ENCODE results near the gene IFI30.
A peak's percentile ranks its signal among the peaks of the same experiment; 100 is the strongest.
"Not testable (repeated sequence)": the region's sequence is repeated elsewhere in the genome, so short reads cannot be mapped to it uniquely, and the experiment has no call there.

Gene IFI30

DNA sequence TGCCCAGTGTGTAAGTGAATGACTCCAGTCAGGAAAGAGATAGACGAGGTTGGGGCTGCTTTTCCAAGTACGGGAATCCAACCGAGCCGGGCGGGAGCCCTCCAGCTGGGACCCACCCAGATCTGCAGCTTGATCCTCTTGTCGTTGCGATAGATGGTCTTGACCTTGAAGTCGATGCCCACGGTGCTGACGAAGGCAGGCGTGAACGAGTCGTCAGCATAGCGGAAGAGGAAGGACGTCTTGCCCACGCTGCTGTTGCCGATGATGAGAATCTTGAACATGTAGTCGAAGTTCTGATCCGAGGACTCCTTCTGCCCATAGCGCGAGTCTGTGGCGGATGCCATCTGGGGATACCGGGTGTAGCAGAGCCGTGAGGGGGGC lies 28.8 kb downstream of the IFI30 start:
- peak in 5 of 56 donors; percentile 29 to 46 (median 41) for DNase-seq

DNA sequence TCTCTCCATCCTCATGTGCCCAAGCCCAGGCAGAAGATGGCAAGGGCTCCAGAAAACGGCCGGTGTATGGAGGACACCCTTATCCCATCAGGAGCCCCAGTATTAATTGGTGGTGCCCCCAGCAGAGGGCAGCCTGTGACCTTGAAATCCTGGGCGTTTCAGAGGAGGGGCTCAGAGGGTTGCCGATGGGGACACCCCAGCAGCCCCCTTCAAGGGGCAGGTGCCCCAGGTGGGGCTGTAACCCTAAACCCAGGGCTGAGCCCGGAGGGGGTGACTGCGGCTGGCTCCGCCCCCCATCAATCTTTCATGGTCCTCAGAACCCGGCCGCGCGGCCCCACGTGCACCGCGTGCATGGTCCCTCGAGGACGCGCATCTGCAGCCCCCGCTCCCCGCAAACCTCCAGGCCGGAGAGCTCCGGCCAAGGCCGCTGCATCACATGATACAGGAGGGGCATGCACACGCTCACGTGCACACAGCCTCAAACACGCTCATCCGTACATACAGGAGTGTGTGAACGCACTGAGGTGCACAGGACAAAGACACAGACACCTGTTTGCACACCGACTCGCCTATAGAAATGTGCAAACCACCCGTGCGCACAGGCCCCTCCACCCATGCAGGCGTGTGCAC lies 29.3 kb downstream of the IFI30 start:
- DNase-seq, result peak in 41 of 56 donors; percentile 15 to 75 (median 43)

GRCh38 chr19:18203408-18203862 lies 29.8 kb downstream of the IFI30 start:
- peak in 34 of 56 donors; percentile 37 to 84 (median 68) for DNase-seq

DNA sequence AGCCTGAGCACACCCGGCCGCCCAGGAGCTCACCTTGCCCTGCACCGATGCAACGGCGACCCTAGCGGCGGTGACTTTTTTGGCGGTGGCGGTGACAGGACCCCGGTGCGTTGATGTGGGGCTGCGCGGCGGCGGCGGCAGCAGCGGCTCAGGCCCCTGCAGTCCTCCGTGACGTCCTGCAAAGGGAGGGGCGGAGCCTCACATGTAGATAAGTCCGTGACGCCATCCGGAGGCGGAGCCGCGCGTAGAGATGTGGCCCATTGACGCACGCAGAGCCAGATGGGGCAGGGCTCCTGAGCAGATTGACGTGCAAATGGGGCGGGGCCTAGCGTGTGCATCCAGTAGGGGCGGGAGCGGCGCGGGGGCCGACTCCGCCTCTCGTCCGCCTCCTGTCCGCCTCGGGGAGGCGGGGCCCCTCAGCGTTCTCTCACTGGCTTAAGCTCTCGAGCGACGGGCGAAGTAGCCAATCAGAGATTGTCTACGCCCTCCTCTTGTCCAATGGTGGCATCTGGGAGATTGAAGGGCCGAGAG lies 30.3 kb downstream of the IFI30 start, which contains the start of gene RAB3A:
TSS of gene RAB3A (minus strand) at position 180 of the 531 bp plus-strand sequence. CDS start 1,302 bp downstream, outside the sequence.
- DNase-seq, result peak; percentile 78 to 100 (median 100)

DNA sequence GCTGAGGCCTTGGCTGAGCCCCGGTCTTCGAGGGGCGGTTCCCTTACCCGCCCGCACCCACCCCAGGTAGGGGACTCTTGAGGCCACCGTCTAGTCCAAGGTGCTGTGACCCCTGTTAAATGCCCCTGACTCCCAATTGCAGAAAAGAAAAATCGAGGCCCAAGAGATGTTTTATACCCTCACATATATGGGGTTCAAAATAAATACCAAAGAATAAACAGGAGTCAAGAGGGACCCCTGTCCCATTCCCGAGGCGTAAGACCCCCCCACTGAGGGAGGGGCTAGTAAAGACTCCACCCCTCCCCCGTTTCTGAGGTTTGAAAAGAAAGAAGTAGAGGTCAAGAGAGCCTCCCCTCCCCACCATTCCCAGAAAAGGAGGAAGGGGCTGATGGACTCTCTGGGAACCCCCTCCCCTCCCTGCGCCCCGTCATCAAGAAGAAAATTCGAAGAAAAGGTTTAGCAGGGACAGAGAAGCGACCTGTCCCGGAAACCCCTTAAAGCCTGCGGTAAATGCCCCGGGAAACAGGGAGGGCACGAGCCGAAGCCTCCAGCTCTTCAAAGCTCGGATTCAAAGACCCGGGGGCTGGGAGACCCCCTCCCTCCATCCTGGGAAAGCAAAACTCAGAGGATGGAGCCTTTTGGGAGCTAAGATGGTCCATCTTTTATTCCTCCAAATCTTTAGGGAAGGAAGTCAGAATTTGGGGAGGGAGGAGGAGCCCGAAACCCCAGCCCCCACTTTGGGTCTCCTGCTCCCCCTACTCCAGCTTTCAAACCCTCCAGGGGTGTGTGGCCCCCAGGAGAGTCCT lies 31.0 kb downstream of the IFI30 start:
- peak in 22 of 56 donors; percentile 25 to 74 (median 56) for DNase-seq

DNA sequence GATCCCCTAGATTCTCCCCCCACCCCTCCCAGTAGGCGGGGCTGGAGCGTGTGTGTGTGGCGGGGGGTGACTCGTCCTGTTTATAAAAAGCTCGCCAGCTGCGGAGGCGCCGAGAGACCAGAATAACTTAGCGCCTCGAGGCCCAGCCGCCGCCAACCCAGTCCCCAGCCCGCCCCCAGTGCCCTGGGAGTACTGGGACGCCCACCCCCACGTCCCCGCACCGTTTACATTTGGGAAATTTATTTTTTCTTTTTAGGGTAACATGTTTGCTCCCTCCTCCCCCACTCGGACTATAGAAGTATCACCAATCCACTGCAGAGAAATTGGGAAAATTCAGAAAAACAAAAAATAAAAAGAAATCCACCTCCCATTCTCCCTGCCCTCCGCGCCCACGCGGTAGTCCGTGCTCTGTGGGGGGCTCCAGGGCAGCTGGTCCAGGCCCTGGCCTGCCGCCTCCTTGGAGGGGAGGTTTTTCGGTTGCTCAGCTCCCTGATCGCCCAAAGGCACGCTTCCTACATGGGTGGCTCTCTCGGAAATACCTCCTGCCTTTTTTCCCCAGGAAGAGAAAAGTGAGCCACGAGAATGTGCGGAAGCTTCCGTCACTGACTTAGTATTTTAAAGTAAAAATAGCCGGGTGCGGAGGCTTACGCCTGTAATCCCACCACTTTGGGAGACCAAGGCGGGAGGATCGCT lies 31.7 kb downstream of the IFI30 start:
- peak in 50 of 56 donors; percentile 24 to 82 (median 60) for DNase-seq

DNA sequence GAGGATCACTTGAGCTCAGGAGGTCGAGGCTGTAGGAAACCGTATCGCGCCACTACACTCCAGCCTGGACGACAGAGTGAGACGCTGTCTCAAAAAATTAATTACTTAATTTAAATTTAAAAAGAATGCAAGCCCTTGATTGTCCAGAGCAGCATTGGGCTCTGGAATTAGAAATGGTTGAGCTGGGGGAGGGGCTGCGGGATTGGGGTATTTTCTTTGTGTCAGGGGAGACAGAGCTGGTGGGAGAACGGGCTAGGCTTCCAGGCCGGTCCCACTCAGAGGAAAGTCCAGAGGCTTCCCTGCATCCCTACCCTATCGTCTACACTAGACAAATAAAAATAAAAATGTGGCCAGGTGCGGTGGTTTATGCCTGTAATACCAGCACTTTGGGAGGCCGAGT lies 32.4 kb downstream of the IFI30 start:
- no peak for DNase-seq

- DNase-seq, result peak in 23 of 56 donors; percentile 14 to 62 (median 33)
These were observed 34.7 kb downstream of the IFI30 start for GRCh38 chr19:18208098-18208951.

GRCh38 chr19:18209912-18210311 lies 36.3 kb downstream of the IFI30 start:
- not testable (repeated sequence) for DNase-seq

DNA sequence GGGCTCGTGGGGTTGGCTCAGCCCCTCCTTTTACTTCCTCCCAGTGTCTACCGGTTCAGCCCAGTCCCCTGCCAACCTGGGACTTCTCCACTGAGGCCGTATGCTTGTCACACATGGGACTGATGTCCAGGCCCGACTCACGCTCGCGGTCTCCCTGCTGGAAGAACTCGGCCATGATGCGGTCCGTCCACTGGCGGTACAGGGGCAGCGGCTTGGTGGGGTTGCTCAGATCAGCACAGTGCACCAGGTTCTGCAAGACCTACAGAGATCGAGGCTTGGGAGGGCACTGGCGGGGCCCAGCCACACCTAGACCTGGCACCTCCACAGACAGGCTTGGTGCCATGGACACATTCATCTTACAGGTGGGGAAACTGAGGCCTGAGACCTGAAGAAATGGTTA lies 38.1 kb downstream of the IFI30 start:
- DNase-seq, result no peak

DNA sequence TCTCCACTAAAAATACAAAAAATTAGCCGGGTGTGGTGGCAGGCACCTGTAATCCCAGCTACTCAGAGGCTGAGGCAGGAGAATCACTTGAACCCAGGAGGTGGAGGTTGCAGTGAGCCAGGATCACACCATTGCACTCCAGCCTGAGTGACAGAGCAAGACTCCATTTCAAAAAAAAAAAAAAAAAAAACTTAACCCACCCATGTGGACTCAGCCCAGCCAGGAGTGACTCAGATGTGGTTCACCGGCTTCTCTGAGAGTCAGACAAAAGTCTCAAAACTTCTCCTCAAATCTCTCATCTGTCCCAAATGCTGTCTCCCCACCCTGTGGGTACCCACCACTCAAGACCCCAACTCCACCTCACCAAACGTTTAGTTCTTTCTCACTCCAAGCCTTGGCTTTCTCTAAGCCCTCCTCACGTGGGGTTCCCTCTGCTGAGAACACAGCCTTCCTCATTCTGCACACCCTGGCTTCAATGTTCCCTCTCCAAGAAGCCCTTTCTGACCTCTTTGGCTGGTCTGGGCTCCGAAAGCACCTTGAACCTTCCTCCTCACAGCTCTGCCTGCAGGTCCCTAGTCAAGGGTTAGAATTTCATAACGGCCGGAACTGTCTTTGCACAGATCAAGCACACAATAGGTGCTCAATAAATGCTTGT lies 41.3 kb downstream of the IFI30 start:
- no peak for DNase-seq

GRCh38 chr19:18216789-18217188 lies 43.2 kb downstream of the IFI30 start:
- no peak for DNase-seq

GRCh38 chr19:18218159-18218558 lies 44.5 kb downstream of the IFI30 start:
- no peak for DNase-seq

- no peak for DNase-seq
These were observed 45.0 kb downstream of the IFI30 start for GRCh38 chr19:18218600-18218999.

DNA sequence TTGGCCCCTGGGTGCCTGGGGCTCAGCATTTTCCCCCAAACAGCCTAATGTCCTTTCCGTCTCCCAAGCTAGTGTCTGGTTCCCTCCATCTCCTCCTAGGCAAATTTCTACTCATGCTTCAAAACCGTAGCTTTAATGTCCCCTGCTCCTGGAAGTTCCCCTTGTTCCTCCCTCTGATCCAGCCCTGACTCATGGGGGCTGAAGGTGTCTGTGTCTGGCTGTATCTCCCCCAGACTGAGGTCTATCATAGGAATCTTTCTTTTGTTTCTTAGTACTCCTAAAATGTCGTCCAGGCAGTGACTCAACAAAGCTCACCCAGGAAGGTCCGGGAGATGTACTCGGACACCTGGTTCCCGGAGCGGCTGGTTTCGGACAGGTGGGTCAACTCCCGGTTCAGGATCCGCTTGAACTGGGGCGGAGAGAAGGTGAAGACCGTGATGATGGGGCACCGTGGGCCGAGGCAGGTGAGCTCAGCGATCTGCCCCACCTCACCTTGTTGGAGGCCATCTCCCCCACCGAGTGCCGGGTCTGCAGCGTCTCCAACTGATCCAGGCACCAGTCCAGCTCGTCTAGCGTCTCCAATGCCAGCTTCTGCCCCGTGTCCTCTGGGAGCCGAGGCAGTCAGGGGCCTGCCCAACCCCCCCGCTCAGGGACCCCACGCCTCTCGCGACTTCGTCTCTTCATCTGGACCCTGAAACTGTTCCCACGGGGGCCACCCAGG lies 46.5 kb downstream of the IFI30 start:
- DNase-seq, result no peak

GRCh38 chr19:18220632-18221275 lies 47.1 kb downstream of the IFI30 start:
- peak in 1 of 56 donors; percentile 18 for DNase-seq

DNA sequence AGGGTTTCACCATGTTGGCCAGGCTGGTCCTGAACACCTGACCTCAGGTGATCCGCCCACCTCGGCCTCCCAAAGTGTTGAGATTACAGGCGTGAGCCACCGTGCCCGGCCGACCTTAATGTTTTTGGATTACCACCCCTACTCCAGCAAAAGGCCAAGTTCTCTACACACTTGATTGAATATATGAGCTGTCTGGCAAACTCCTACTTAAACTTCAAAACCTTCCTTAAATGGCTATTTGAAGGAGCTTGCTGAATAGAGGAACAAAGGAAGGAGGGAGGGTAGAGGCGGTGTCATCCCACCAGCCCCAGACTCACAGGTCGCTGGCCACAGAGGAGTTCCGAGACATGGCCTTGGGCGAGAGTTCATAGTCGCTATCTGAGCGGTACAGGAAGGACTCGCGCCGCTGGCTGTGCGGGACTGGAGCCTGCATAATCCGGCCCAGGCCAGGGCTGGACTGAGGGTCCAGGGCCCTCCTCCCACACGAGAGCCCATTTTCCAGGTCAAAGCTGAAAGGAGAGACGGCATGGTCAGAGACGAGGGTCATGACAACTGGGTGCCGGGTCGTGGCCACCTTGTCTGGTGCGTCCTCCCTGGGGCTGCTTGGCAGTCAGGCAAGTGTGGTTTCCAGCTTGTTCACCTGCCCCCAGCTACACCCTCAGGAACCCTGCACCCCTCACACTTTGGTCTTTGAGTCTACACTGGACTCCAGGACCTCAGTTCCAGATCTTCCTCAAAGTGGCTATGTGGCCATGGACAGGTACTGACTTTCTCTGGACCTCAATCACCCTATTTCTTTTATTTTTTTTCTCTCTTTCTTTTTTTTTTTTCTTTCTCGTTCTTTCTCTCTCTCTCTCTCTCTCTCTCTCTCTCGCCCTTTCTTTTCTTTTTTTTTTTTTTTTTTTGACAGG lies 48.5 kb downstream of the IFI30 start:
- DNase-seq, result no peak
